HG03520 (cell line): Measurements from ENCODE around the gene ASCL2.

Experiments
- ATAC-seq: cut with Tn5 transposase; IDR thresholded peaks from one replicate; pipeline ENCODE4 v1.9.1; 2021; ENCODE audit warnings: mild to moderate bottlenecking, moderate library complexity; ENCODE audit not compliant: unreplicated experiment

ASCL2 gene

GRCh38 chr11:2309251-2310072, 39.1 kb upstream of the ASCL2 start:
- no peak for ATAC-seq

DNA sequence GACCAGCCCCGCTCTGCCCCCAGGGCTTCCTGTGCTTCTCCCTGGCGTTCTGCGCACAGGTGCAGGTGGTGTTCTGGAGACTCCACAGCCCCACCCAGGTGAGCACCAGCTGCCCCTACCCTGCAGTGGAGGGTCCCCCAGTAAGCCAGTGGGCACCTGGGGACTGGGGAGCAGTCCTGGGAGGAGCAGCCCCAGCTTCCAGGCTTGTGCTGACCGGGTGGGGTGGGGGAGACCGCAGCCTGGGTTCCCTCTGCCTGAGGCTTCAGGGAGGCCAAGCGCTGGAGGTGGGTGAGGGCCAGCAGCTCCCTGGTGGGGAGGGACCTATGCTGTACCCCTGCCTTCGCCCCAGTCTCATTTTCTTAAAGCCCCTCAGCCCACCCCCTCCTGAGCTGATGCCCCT, 38.3 kb upstream of the ASCL2 start:
- ATAC-seq: no peak

DNA sequence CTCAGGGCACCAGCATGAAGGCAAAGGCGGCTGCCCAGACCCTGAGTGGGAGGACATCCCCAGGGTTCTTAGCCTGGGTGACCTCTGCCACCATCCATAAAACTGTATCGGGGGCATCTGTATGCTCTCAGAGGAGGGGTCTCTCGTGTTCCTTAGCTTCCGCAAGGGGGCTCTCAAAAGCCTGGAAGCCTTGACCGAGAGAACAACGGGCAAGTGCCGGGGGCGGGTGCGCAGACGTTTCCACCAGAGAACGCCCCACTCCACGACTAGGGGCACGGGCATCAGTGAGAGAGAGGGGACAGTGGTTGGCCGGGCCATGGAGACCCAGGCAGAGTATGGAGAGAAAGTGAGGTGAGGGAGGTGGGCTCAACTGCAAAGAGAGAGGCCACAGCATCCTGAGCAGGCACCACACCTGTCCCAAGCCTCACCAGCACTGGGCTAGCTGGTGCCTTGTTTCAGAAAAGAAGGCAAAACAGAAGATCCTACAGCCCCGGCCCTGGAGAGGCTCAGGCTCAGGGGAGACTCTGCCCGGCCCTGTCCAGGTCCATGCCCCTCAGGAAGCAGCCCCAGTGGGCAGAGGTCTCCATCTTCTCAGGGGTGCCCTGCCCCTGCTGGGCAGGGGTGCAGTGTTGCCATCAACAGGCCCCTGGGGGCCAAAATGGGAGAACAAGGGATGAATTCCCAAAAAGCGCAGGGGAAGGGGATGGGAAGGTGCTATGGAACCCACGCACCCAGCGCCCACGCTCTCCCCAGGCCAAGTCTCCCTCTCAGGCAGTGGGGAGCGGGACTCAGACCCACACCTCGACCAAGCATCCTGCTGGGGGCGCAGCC, 37.3 kb upstream of the ASCL2 start:
- no peak for ATAC-seq

- ATAC-seq: no peak
Measured at GRCh38 chr11:2306877-2307500, 36.6 kb upstream of the ASCL2 start.

DNA sequence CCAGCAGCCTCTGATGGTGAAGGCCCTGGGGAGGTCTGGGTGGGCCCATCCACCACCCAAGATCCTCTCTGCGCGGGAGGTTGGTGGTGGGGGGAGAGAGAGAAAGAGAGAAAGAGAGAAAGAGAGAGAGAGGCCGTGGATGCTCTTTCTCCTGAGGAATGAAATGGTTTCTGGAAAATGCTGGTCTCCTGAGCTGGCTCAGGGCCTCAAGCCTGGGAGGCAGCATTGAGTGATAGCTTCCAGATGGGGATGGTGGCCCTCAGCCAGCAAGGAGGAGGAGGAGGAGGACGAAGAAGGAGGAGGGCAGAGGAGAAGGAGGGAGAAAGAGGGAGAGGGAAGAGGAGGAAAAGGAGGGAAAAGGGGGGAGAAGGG, 36.0 kb upstream of the ASCL2 start:
- no peak for ATAC-seq

GRCh38 chr11:2305788-2306451, 35.5 kb upstream of the ASCL2 start:
- ATAC-seq: no peak

DNA sequence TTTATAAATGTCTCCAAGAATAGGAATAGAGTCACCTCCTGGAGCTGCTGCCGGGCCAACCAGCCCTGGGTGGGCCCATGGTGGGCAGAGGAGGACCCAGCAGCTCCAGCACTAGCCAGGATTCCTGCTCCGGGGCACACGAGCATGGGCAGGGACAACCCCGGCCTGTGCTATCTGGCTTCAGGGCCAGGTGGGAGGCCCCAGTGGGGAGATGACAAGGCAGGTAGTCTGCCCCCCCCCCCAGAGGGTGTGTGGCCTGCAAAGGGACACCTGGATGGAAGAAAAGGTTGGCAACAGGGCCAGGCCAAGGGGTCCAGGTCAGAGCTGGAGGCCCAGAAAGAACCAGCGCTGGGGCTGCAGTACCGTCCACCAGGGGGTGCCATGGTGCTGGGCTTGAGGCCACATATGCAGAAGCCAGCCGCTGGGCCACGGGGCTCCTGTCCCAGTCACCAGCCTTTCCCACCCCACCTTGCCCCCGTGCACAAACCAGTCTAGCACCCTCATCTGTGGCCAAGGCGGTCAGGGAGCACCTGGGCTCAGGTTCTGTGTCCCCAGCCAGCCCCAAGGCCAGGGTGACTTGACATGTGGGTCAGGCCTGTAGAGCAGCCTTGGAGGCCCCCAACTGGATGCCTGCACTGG, 34.9 kb upstream of the ASCL2 start:
- ATAC-seq: no peak

DNA sequence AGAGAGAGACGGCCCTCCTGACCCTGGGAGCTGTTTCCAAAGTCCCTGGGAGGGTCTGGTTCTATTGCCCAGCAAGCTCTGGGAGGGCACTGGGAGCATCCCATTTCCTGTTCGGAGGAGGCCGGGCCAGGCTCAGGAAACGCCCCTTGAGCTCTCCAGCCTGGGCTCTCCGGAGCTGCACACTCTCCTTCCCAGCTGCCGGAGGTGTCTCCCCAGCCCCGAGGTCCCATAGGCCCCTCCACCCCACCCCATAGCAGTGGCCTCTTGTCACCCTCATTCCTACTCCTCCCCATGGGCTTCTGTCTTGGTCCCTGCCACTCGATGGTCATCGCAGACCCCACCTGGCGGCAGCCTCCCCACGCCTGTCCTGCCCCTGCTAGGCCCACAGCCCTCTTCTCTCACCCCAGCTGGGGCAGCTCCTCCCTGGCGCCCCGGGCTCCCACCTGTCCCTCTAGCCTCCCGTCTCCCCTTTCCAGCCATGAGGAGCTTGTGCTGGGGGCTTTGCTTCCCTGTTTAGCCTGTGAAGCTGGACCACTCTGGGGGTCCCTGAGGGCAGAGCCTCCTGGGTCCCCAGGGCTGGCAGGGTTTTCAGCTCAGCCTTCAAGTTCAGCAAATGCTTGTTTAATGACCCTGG, 34.2 kb upstream of the ASCL2 start:
- ATAC-seq: no peak

DNA sequence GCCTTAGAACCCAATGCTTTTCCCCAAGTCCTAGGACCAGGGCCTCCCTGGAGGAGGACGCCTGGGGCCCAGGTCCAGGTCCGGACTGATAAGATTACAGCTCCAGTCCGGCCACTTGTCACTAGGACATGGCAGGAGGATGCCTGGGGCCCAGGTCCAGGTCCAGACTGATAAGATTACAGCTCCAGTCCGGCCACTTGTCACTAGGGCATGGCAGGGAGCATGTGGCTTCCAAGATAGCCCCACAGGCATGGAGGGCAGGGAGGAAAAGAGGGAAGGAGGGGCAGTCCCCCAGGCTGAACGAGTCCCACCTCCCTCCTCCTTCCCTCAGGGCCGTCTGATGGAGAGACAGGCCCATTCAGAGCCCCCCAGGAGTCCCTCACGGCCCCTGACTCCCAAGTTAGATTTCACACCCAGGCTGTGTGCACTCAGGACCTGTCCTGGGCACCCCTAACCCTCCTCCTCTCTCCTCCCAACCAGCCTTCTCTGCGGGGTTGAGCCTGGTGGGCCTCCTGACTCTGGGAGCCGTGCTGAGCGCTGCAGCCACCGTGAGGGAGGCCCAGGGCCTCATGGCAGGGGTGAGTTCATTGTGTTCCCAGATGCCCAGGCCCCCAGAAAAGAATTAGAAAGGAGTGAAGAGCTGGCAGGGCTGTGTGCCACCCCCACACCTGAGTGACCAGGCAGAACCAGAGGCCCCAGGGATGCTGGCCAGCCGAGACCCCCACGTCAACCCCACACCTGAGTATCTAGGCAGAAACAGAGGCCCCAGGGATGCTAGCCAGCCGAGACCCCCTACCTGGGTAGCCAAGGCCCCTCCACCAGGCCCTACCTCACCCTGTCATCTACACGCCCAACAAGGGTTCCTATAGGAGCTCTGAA, 33.5 kb upstream of the ASCL2 start:
- ATAC-seq: no peak

DNA sequence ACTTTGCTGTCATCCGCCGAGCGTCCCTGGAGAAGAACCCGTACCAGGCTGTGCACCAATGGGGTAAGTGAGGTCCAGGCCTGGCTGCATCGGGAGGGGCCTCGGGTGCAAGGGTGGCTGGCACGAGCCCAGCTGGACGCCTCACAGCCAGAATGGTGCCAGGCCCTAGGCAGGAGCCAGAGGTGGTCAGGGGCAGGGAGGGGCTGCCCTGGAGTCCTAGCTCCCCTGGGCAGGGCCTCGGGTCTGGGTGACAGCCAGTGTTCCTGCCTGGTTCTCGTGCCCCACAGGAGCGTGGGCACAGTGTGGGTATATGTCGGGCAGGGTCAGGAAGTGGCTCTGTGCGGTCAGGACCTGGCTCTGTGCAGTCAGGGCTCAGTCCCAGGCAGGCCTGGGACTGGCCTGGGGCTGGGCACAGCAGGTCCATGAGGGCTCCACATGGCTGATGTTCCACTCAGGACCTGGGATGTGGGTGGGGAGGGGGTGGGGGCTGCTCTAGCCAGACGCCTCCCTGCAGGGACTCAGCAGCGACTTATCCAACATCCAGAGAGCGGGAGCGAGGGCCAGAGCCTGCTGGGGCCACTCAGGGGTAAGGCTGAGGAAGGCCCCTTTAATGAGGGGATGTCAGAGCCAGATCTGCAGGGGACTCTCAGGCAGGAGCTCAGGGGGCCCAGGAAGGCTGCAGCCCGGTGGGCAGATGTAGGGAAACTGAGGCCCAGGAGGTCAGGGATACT, 32.7 kb upstream of the ASCL2 start:
- ATAC-seq: no peak

DNA sequence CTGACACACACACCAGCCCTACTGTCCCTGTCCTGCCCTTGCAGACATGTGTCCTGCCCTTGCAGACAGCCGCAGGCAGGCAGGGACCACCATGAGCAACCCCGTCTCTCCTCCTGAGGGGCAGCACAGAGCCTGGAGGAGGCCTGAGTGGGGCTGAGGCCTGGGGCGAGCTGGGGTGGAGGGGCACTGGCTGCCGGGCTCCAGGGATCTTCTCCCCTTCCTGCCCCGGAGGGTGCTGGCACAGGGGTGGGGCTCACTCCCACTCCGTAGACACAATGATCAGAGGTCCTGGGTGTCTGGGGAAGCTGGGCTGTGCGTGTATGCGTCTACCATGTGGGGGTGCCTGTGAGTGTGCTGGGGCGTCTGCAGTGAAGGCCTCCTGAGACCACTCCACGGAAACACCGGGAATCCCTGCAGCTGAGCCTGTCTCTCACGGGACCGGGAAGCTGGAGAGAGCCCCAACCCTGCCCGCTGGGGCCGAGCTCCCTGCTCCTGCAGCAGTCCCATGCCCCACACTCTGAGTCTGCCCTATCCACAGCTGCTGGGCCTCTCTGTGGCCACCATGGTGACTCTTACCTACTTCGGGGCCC, 32.0 kb upstream of the ASCL2 start:
- no peak for ATAC-seq

DNA sequence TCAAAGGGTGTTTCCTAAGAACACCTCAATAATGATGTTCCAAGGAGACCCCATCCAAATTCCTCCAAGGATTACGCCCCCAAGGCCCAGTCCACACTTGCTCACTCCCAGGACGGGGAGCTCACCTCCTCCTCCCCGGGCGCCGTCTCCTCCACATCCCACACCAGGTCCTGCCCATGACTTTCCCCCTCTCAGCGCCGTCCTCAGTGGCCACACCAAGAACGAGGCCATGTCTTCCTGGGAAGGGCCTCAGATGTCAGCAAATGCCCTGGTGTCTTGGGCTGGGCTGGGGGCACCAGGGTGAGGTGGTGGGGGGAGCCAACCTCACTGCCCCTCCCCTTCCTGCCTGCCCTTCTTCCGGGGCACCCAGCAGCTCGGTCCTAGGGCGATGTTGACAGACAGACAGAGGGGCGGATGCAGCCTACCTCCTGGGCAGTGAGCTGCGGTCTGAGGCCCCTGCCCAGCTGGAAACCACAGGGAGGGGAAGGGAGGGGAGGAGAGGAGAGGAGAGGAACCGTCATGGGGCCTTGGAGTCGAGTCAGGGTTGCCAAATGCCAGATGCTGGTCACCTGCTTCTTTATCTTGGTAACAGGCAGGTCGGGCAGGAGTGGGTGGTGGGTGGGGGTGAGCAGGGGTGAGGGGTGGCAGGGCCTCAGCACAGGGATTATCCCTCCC, 31.4 kb upstream of the ASCL2 start, which contains the start of the genes C11orf21 and TSPAN32:
Gene C11orf21 (minus strand): TSS at position 288 of the 675 bp plus-strand sequence. CDS start 110 bp downstream, at position 178.
Gene TSPAN32 (plus strand): TSS at position 383 of the 675 bp plus-strand sequence. CDS start 137 bp downstream, at position 520.
- no peak for ATAC-seq

- ATAC-seq: no peak
Measured at GRCh38 chr11:2300936-2301630, 30.7 kb upstream of the ASCL2 start.

DNA sequence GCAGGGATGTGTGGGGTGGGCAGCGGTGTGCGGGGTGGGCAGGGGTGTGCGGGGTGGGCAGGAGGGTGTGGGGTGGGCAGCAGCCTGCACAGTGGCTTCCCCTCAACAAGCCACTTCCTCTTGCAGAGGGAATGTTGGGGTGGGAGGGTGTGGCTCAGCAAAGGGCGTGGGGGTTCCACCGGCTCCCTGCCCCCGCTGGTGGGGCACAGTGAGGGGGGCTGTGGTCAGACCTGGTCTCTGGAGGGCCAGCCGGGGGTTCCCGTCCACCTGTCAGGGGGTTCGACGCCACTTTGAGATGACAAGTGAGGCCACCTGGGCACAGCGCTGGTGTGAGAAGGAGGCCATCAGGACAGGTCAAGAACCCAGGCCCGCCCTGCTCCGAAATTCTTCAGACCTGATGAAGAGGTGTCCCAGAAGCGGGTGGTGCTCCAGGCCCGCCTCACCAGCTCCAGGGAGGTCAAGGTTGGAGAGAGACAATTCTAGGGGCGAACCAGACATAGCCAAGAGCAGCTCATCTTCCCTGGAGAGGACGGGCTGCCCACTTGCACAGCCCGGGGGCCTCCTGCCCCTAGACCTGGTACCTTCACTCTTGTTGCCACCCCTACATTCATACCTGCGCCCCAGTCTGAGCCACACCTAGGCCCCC, 30.0 kb upstream of the ASCL2 start:
- ATAC-seq: no peak

- ATAC-seq: no peak
Measured at GRCh38 chr11:2299773-2300172, 29.4 kb upstream of the ASCL2 start.
